ENCODE data around the gene PPP1R11. TPM values are rescaled to one million over a fixed set of nuclear protein-coding genes. Genes with fewer than 3 reads are reported as not detected.
A peak's percentile ranks its signal among the peaks of the same experiment; 100 is the strongest.

Gene PPP1R11
- total and polyA plus RNA-seq, 2 of the 13 experiments (the other 11 are each of a cell fraction or from before 2014, with no cell fraction given) = 32.1 to 58.9 TPM

DNA sequence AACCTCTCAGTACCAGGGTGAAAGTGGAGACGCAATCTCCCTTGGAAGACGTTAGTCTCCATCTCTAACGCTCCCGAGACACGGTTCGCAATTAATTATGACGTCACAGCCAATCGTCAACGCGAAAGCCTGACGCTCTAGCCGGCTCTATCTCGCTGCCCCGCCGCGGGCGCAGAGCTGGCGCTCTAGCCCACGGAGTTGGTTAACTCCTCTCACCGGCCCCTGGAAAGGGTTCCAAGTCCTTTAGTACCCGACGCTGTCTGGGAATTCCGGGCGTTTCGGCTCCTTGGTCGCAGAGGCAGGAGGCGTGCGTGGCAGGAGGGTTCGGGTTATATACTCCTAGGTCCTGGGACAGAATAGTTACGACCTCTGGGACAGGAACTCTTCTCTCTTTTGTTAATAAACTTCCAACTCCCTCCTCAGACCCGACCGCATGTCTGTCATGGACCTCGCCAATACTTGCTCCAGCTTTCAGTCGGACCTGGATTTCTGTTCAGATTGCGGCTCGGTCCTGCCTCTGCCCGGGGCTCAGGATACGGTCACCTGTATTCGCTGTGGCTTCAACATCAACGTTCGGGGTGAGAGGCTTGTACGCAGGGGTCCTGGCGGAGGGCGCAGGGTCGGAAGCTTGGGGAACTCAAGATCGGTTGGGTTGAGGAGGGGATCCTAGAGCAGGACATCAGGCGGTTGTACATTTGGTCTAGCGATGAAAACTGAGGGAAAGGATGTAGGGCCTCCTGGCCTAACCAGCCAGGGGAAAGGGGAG, 5.7 kb upstream of the PPP1R11 start, which contains the start of gene POLR1H (continued):
- peak; percentile 93; the same call in 1 of the 2 replicates for TF ChIP-seq WIZ (CRISPR knock-in tag; IDR thresholded peaks at IDR 0.05)
- TF ChIP-seq PCBP1 (IDR thresholded peaks at IDR 0.05; ENCODE audit: borderline replicate concordance, low read depth, low read length) = no peak
- TF ChIP-seq MLLT10 (CRISPR knock-in tag; IDR thresholded peaks at IDR 0.05) = no peak
- TF ChIP-seq KLF11 (CRISPR knock-in tag; IDR thresholded peaks at IDR 0.05) = peak; percentile 91
- TF ChIP-seq ATM (IDR thresholded peaks at IDR 0.05; ENCODE audit: borderline replicate concordance) = no peak
- peak; percentile 70 for TF ChIP-seq ZNF263 (CRISPR knock-in tag; IDR thresholded peaks at IDR 0.05)
- TF ChIP-seq, protein P1, sequence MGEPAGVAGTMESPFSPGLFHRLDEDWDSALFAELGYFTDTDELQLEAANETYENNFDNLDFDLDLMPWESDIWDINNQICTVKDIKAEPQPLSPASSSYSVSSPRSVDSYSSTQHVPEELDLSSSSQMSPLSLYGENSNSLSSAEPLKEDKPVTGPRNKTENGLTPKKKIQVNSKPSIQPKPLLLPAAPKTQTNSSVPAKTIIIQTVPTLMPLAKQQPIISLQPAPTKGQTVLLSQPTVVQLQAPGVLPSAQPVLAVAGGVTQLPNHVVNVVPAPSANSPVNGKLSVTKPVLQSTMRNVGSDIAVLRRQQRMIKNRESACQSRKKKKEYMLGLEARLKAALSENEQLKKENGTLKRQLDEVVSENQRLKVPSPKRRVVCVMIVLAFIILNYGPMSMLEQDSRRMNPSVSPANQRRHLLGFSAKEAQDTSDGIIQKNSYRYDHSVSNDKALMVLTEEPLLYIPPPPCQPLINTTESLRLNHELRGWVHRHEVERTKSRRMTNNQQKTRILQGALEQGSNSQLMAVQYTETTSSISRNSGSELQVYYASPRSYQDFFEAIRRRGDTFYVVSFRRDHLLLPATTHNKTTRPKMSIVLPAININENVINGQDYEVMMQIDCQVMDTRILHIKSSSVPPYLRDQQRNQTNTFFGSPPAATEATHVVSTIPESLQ (CRISPR knock-in tag; conservative IDR thresholded peaks at IDR 0.05) = peak; percentile 98; the same call in 1 of the 2 replicates
- TF ChIP-seq ZNF432 (CRISPR knock-in tag; IDR thresholded peaks at IDR 0.05; ENCODE audit: borderline replicate concordance) = no peak
- no peak for TF ChIP-seq SYNCRIP (IDR thresholded peaks at IDR 0.05; ENCODE audit: insufficient read depth, low read depth, low read length)
- TF ChIP-seq, protein P2, sequence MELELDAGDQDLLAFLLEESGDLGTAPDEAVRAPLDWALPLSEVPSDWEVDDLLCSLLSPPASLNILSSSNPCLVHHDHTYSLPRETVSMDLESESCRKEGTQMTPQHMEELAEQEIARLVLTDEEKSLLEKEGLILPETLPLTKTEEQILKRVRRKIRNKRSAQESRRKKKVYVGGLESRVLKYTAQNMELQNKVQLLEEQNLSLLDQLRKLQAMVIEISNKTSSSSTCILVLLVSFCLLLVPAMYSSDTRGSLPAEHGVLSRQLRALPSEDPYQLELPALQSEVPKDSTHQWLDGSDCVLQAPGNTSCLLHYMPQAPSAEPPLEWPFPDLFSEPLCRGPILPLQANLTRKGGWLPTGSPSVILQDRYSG (CRISPR knock-in tag; IDR thresholded peaks at IDR 0.05) = peak; percentile 86
- peak; percentile 83 for TF ChIP-seq TOE1 (CRISPR knock-in tag; IDR thresholded peaks at IDR 0.05)
- TF ChIP-seq, protein P3, sequence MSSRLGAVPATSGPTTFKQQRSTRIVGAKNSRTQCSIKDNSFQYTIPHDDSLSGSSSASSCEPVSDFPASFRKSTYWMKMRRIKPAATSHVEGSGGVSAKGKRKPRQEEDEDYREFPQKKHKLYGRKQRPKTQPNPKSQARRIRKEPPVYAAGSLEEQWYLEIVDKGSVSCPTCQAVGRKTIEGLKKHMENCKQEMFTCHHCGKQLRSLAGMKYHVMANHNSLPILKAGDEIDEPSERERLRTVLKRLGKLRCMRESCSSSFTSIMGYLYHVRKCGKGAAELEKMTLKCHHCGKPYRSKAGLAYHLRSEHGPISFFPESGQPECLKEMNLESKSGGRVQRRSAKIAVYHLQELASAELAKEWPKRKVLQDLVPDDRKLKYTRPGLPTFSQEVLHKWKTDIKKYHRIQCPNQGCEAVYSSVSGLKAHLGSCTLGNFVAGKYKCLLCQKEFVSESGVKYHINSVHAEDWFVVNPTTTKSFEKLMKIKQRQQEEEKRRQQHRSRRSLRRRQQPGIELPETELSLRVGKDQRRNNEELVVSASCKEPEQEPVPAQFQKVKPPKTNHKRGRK (CRISPR knock-in tag; IDR thresholded peaks at IDR 0.05) = no peak
- TF ChIP-seq ZNF484 (CRISPR knock-in tag; IDR thresholded peaks at IDR 0.05; ENCODE audit: borderline replicate concordance, low read depth) = no peak
- TF ChIP-seq, protein P4, sequence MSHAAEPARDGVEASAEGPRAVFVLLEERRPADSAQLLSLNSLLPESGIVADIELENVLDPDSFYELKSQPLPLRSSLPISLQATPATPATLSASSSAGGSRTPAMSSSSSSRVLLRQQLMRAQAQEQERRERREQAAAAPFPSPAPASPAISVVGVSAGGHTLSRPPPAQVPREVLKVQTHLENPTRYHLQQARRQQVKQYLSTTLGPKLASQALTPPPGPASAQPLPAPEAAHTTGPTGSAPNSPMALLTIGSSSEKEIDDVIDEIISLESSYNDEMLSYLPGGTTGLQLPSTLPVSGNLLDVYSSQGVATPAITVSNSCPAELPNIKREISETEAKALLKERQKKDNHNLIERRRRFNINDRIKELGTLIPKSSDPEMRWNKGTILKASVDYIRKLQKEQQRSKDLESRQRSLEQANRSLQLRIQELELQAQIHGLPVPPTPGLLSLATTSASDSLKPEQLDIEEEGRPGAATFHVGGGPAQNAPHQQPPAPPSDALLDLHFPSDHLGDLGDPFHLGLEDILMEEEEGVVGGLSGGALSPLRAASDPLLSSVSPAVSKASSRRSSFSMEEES (CRISPR knock-in tag; IDR thresholded peaks at IDR 0.05) = peak; percentile 65
- peak; percentile 86 for TF ChIP-seq ZNF317 (CRISPR knock-in tag; IDR thresholded peaks at IDR 0.05)
- TF ChIP-seq, protein P5, sequence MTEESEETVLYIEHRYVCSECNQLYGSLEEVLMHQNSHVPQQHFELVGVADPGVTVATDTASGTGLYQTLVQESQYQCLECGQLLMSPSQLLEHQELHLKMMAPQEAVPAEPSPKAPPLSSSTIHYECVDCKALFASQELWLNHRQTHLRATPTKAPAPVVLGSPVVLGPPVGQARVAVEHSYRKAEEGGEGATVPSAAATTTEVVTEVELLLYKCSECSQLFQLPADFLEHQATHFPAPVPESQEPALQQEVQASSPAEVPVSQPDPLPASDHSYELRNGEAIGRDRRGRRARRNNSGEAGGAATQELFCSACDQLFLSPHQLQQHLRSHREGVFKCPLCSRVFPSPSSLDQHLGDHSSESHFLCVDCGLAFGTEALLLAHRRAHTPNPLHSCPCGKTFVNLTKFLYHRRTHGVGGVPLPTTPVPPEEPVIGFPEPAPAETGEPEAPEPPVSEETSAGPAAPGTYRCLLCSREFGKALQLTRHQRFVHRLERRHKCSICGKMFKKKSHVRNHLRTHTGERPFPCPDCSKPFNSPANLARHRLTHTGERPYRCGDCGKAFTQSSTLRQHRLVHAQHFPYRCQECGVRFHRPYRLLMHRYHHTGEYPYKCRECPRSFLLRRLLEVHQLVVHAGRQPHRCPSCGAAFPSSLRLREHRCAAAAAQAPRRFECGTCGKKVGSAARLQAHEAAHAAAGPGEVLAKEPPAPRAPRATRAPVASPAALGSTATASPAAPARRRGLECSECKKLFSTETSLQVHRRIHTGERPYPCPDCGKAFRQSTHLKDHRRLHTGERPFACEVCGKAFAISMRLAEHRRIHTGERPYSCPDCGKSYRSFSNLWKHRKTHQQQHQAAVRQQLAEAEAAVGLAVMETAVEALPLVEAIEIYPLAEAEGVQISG (CRISPR knock-in tag; IDR thresholded peaks at IDR 0.05) = peak; percentile 100
- peak; percentile 96 for TF ChIP-seq KDM2A (CRISPR knock-in tag; IDR thresholded peaks at IDR 0.05; ENCODE audit: borderline replicate concordance, low read depth)
